ENCODE measurements around the gene JUNB.

JUNB gene

DNA sequence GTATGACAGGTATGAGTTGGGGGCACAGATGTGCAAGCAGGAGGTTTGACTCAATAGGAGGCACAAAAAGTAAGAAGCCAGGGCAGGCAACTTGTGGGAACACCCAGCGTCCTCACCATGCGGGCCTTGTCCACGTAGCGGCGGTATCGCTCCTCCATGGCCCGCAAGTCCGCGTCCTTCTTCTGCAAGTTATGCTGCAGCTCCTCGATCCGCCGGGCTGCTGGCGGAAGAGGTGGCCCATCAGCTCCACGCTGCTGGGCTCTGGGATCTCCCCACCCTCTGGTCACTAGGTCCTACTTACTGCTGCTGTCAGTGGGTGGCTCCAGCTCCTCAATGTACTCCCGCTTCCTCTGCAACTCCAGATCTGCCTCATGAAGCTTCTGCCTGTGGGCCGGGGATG, 26.6 kb upstream of the JUNB start:
- no peaks in the 10 kb centered on the region for H3K79me1 ChIP-seq (replicated peaks; ENCODE audit: low read length, poor library complexity, severe bottlenecking)
- no peak overlapping the region for H3K18ac ChIP-seq (ENCODE audit: low read depth in 1 of 2, low read length in 2 of 2)

DNA sequence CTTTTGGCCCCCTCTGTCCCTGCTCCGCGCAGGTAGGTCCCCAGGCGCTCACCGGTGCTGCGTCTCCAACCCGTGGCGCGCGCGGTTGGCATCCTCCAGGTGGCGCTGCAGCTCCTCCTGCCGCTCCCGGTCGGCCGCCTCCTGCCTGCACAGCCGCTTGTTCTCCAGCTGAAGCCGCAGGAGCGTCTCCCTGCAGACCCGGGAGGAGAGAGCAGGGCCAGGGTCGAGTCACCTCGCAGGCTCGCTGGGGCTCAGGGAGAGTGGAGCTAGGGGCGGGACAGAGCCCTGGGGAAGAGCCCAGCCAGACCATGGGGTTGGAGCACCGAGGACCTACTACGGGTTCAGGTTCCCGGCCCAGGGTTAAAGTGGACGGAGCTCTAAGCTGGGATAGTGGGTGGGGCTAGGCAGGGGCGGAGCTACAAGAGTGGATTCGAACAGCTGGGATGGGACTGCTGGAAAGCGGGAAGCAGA, 25.2 kb upstream of the JUNB start:
- Histone ChIP-seq H3K4me1 (ENCODE audit: control insufficient read depth, insufficient read depth, low read depth, low read length) (peaks cover 4% of the 10 kb centered on the region), H3K4ac (ENCODE audit: low read depth in 1 of 2, low read length in 2 of 2) (no peak overlapping the region), H4K8ac (ENCODE audit: low read length) (peak overlapping the region; percentile 7), H3K14ac (ENCODE audit: low read length in 2 of 2) (no peak overlapping the region), H3K27me3 (ENCODE audit: control insufficient read depth in 1 of 2, insufficient read depth in 1 of 2, low read length in 2 of 2) (no peaks in the 10 kb centered on the region), H3K23ac (ENCODE audit: low read length in 2 of 2) (no peak overlapping the region), H2BK120ac (ENCODE audit: low read depth, low read length) (no peak overlapping the region), H3K4me2 (ENCODE audit: low read length, poor library complexity, severe bottlenecking) (no peak overlapping the region), H4K91ac (ENCODE audit: low read length) (peak overlapping the region; percentile 11), H3K9ac (ENCODE audit: low read length) (peak overlapping the region; percentile 32), H3K27ac (ENCODE audit: low read length, poor library complexity, severe bottlenecking) (no peak overlapping the region), H3K9me3 (ENCODE audit: control insufficient read depth, low read length) (no peaks in the 10 kb centered on the region), H3K18ac (ENCODE audit: low read depth in 1 of 2, low read length in 2 of 2) (no peak overlapping the region), H2AFZ (ENCODE audit: low read depth, low read length) (no peak overlapping the region), H2BK15ac (ENCODE audit: low read depth, poor library complexity, severe bottlenecking) (no peak overlapping the region), H2AK5ac (ENCODE audit: low read length, severe bottlenecking) (no peak overlapping the region), H3K4me3 (ENCODE audit: insufficient read depth in 1 of 2, low read depth in 1 of 2, low read length in 2 of 2) (peak overlapping the region in 1 of 2 experiments; percentile 63), H3K79me1 (replicated peaks; ENCODE audit: low read length, poor library complexity, severe bottlenecking) (peaks cover 3% of the 10 kb centered on the region), H3K36me3 (ENCODE audit: control insufficient read depth in 1 of 2, insufficient read depth in 2 of 2, low read depth in 1 of 2, low read length in 2 of 2) (peaks cover 54 to 70% of the 10 kb centered on the region in 2 experiments), H2BK12ac (ENCODE audit: low read length in 2 of 2) (no peak overlapping the region), H2BK5ac (ENCODE audit: low read depth, low read length, poor library complexity, severe bottlenecking) (no peak overlapping the region)
- no peak for DNase-seq
- WGBS: 81% methylated on average over 30 of the region's 30 CpGs

More for the DNA sequence above, 26.6 kb upstream of the JUNB start:
- no peak overlapping the region for H4K91ac ChIP-seq (ENCODE audit: low read length)
- H4K8ac ChIP-seq (ENCODE audit: low read length): no peak overlapping the region
- H2BK5ac ChIP-seq (ENCODE audit: low read depth, low read length, poor library complexity, severe bottlenecking): no peak overlapping the region
- no peak overlapping the region for H3K4ac ChIP-seq (ENCODE audit: low read depth in 1 of 2, low read length in 2 of 2)
- no peak overlapping the region for H3K4me2 ChIP-seq (ENCODE audit: low read length, poor library complexity, severe bottlenecking)
- no peak overlapping the region for H3K9ac ChIP-seq (ENCODE audit: low read length)
- H3K14ac ChIP-seq (ENCODE audit: low read length in 2 of 2): no peak overlapping the region
- H2AFZ ChIP-seq (ENCODE audit: low read depth, low read length): no peak overlapping the region
- H3K23ac ChIP-seq (ENCODE audit: low read length in 2 of 2): no peak overlapping the region
- no peak overlapping the region for H2BK12ac ChIP-seq (ENCODE audit: low read length in 2 of 2)
- no peaks in the 10 kb centered on the region for H3K27me3 ChIP-seq (ENCODE audit: control insufficient read depth in 1 of 2, insufficient read depth in 1 of 2, low read length in 2 of 2)
- H3K4me3 ChIP-seq (ENCODE audit: insufficient read depth in 1 of 2, low read depth in 1 of 2, low read length in 2 of 2): no peak overlapping the region
- no peak for DNase-seq
- H2AK5ac ChIP-seq (ENCODE audit: low read length, severe bottlenecking): no peak overlapping the region
- no peak overlapping the region for H2BK120ac ChIP-seq (ENCODE audit: low read depth, low read length)
- H3K4me1 ChIP-seq (ENCODE audit: control insufficient read depth, insufficient read depth, low read depth, low read length): peaks cover 1% of the 10 kb centered on the region
- 97% methylated on average over 16 of the region's 16 CpGs for WGBS
- no peak overlapping the region for H3K27ac ChIP-seq (ENCODE audit: low read length, poor library complexity, severe bottlenecking)
- H2BK15ac ChIP-seq (ENCODE audit: low read depth, poor library complexity, severe bottlenecking): no peak overlapping the region
- H3K36me3 ChIP-seq (ENCODE audit: control insufficient read depth in 1 of 2, insufficient read depth in 2 of 2, low read depth in 1 of 2, low read length in 2 of 2): peaks cover 42 to 59% of the 10 kb centered on the region in 2 experiments
- no peaks in the 10 kb centered on the region for H3K9me3 ChIP-seq (ENCODE audit: control insufficient read depth, low read length)

DNA sequence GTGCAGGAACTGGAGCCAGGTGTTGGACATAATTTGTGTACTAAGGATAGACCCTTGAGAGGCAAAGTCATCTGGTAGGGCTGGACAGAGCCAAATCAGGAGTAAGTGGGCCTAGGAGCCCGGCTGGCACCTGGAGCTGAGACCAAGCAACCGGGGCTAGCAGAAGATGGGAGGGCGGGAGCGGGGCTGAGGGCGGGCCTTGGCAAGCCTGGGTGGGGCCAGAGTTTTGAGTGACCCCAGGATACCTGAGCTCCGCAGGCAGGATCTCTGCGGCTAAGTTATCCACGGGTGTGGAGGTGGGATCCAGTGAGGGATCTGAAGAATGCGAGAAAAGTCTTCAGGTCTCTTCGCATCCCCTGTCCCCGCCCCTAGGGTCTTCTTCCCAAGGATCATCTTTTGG, 24.1 kb upstream of the JUNB start:
- Histone ChIP-seq H3K4me3 (ENCODE audit: insufficient read depth in 1 of 2, low read depth in 1 of 2, low read length in 2 of 2) (no peak overlapping the region), H3K27ac (ENCODE audit: low read length, poor library complexity, severe bottlenecking) (no peak overlapping the region), H3K14ac (ENCODE audit: low read length in 2 of 2) (no peak overlapping the region), H2AFZ (ENCODE audit: low read depth, low read length) (no peak overlapping the region), H3K9me3 (ENCODE audit: control insufficient read depth, low read length) (no peaks in the 10 kb centered on the region), H3K27me3 (ENCODE audit: control insufficient read depth in 1 of 2, insufficient read depth in 1 of 2, low read length in 2 of 2) (no peaks in the 10 kb centered on the region), H3K4me2 (ENCODE audit: low read length, poor library complexity, severe bottlenecking) (no peak overlapping the region), H2AK5ac (ENCODE audit: low read length, severe bottlenecking) (no peak overlapping the region), H3K36me3 (ENCODE audit: control insufficient read depth in 1 of 2, insufficient read depth in 2 of 2, low read depth in 1 of 2, low read length in 2 of 2) (peaks cover 52 to 67% of the 10 kb centered on the region in 2 experiments), H3K23ac (ENCODE audit: low read length in 2 of 2) (no peak overlapping the region), H2BK12ac (ENCODE audit: low read length in 2 of 2) (no peak overlapping the region), H2BK120ac (ENCODE audit: low read depth, low read length) (no peak overlapping the region), H3K4me1 (ENCODE audit: control insufficient read depth, insufficient read depth, low read depth, low read length) (peaks cover 4% of the 10 kb centered on the region), H4K8ac (ENCODE audit: low read length) (no peak overlapping the region), H2BK5ac (ENCODE audit: low read depth, low read length, poor library complexity, severe bottlenecking) (no peak overlapping the region), H3K79me1 (replicated peaks; ENCODE audit: low read length, poor library complexity, severe bottlenecking) (peaks cover 3% of the 10 kb centered on the region), H2BK15ac (ENCODE audit: low read depth, poor library complexity, severe bottlenecking) (no peak overlapping the region), H3K9ac (ENCODE audit: low read length) (no peak overlapping the region), H4K91ac (ENCODE audit: low read length) (no peak overlapping the region), H3K18ac (ENCODE audit: low read depth in 1 of 2, low read length in 2 of 2) (no peak overlapping the region), H3K4ac (ENCODE audit: low read depth in 1 of 2, low read length in 2 of 2) (no peak overlapping the region)
- DNase-seq: no peak
- WGBS: 95% methylated on average over 11 of the region's 11 CpGs

DNA sequence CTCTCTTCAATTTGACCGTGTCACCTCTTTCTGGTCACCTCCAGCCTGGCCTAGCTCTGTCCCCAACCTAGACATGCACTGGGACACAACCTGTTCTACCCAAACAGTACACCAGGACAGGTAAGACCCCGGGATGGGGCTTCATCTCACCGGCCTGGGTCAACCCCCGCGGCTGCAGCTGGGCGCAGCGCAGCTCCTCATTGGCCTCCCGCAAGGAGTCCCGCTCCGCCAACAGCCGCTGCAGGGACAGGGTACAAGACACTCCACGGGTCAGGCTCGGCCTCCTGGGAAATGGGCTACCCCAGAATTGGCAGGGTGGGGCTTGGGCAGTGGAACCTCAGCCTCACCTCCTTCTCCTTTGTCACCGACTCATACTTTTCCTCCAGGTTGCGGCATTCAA, 23.6 kb upstream of the JUNB start:
- H4K8ac ChIP-seq (ENCODE audit: low read length): no peak overlapping the region
- H3K4ac ChIP-seq (ENCODE audit: low read depth in 1 of 2, low read length in 2 of 2): no peak overlapping the region
- H3K9me3 ChIP-seq (ENCODE audit: control insufficient read depth, low read length): no peaks in the 10 kb centered on the region
- H3K79me1 ChIP-seq (replicated peaks; ENCODE audit: low read length, poor library complexity, severe bottlenecking): peaks cover 3% of the 10 kb centered on the region
- no peak overlapping the region for H2BK5ac ChIP-seq (ENCODE audit: low read depth, low read length, poor library complexity, severe bottlenecking)
- no peak overlapping the region for H3K27ac ChIP-seq (ENCODE audit: low read length, poor library complexity, severe bottlenecking)
- H2BK120ac ChIP-seq (ENCODE audit: low read depth, low read length): no peak overlapping the region
- H3K23ac ChIP-seq (ENCODE audit: low read length in 2 of 2): no peak overlapping the region
- no peak overlapping the region for H2AFZ ChIP-seq (ENCODE audit: low read depth, low read length)
- no peaks in the 10 kb centered on the region for H3K27me3 ChIP-seq (ENCODE audit: control insufficient read depth in 1 of 2, insufficient read depth in 1 of 2, low read length in 2 of 2)
- H3K4me3 ChIP-seq (ENCODE audit: insufficient read depth in 1 of 2, low read depth in 1 of 2, low read length in 2 of 2): no peak overlapping the region
- H3K14ac ChIP-seq (ENCODE audit: low read length in 2 of 2): no peak overlapping the region
- no peak overlapping the region for H2AK5ac ChIP-seq (ENCODE audit: low read length, severe bottlenecking)
- no peak overlapping the region for H4K91ac ChIP-seq (ENCODE audit: low read length)
- no peak overlapping the region for H2BK15ac ChIP-seq (ENCODE audit: low read depth, poor library complexity, severe bottlenecking)
- peaks cover 4% of the 10 kb centered on the region for H3K4me1 ChIP-seq (ENCODE audit: control insufficient read depth, insufficient read depth, low read depth, low read length)
- DNase-seq: no peak
- no peak overlapping the region for H3K9ac ChIP-seq (ENCODE audit: low read length)
- 94% methylated on average over 15 of the region's 15 CpGs for WGBS
- H3K18ac ChIP-seq (ENCODE audit: low read depth in 1 of 2, low read length in 2 of 2): no peak overlapping the region
- H2BK12ac ChIP-seq (ENCODE audit: low read length in 2 of 2): no peak overlapping the region
- no peak overlapping the region for H3K4me2 ChIP-seq (ENCODE audit: low read length, poor library complexity, severe bottlenecking)
- H3K36me3 ChIP-seq (ENCODE audit: control insufficient read depth in 1 of 2, insufficient read depth in 2 of 2, low read depth in 1 of 2, low read length in 2 of 2): peaks cover 52 to 68% of the 10 kb centered on the region in 2 experiments

All from mesenchymal stem cell (in vitro differentiated cells and primary cell).